M059J (cell line): Measurements from ENCODE around the gene ZXDA. TPM values are rescaled to one million over a fixed set of nuclear protein-coding genes. Genes with fewer than 3 reads are reported as not detected.

ENCODE experiments used
- total RNA-seq: library from RNA; depleted of rRNA; stranded (reverse); fragments of >200 nt; shearing (Covaris generic); gene quantifications from 2 replicates; pipeline ENCODE4 v1.2.3, GENCODE V29; 2014; rRNA removed

The ZXDA gene
- total RNA-seq, 1 experiment from 2014 or later, result 6.8 TPM

Other genes with a start within 250 kb of the ZXDA start
- gene NLRP2B, start 230.2 kb downstream of the ZXDA start, total RNA-seq, result not detected in 2 replicates